GM12873 (cell line): ENCODE data around the gene UGT1A8.
"Not testable (repeated sequence)": the region's sequence is repeated elsewhere in the genome, so short reads cannot be mapped to it uniquely, and the experiment has no call there.

Source experiments
- CTCF ChIP-seq: IDR thresholded peaks from 2 replicates; pipeline ENCODE4 v1.5.1; 2012; ENCODE audit warnings: low read depth, mild to moderate bottlenecking, moderate library complexity, low read length, control low read depth; ENCODE audit not compliant: insufficient read depth; ENCODE audit errors: missing control alignments

Gene UGT1A8

GRCh38 chr2:233617476-233617875, at the start of gene UGT1A8:
Gene UGT1A8 (plus strand): TSS chr2:233617633. CDS start chr2:233617708, 75 bp downstream.
- not testable (repeated sequence) for TF ChIP-seq CTCF

GRCh38 chr2:233571001-233571400, 46.4 kb upstream of the UGT1A8 start:
- no peak for TF ChIP-seq CTCF

- TF ChIP-seq CTCF, result no peak
Measured at GRCh38 chr2:233571462-233571861, 46.0 kb upstream of the UGT1A8 start.

- TF ChIP-seq CTCF, result no peak
Measured at GRCh38 chr2:233572468-233572867, 45.0 kb upstream of the UGT1A8 start.

GRCh38 chr2:233584210-233584609, 33.2 kb upstream of the UGT1A8 start:
- TF ChIP-seq CTCF, result no peak

- no peak for TF ChIP-seq CTCF
Measured at GRCh38 chr2:233588400-233588799, 29.0 kb upstream of the UGT1A8 start.

- TF ChIP-seq CTCF, result no peak
Measured at GRCh38 chr2:233593201-233593600, 24.2 kb upstream of the UGT1A8 start.
